Stomach smooth muscle (tissue), 2 donors: ENCODE measurements around the gene MAP3K7.
"Not testable (repeated sequence)": the region's sequence is repeated elsewhere in the genome, so short reads cannot be mapped to it uniquely, and the experiment has no call there.

Experiments
- H3K27ac ChIP-seq: one replicate; pipeline ENCODE4 v1.7.0; 2013; ENCODE audit warnings: mild to moderate bottlenecking, low read length, inconsistent platforms
- H3K27me3 ChIP-seq, 2 donors: one replicate each; pipeline ENCODE4 v1.7.0; 2013; ENCODE audit warnings: low read length in 2 of 2; ENCODE audit not compliant: insufficient read depth in 2 of 2, control insufficient read depth in 1 of 2
- H3K36me3 ChIP-seq, 2 donors: one replicate each; pipeline ENCODE4 v1.7.0; 2013; ENCODE audit warnings: low read length in 2 of 2; ENCODE audit not compliant: control insufficient read depth in 2 of 2, insufficient read depth in 2 of 2
- H3K4me1 ChIP-seq: one replicate; pipeline ENCODE4 v1.7.0; 2013; ENCODE audit warnings: low read length; ENCODE audit not compliant: control insufficient read depth, insufficient read depth
- H3K4me3 ChIP-seq, 2 donors: one replicate each; pipeline ENCODE4 v1.7.0; 2013; ENCODE audit warnings: low read length in 2 of 2
- H3K9ac ChIP-seq, 2 donors: one replicate each; pipeline ENCODE4 v1.7.0; 2013; ENCODE audit warnings: low read length in 2 of 2, mild to moderate bottlenecking in 1 of 2
- H3K9me3 ChIP-seq, 2 donors: one replicate each; pipeline ENCODE4 v1.7.0; 2013; ENCODE audit warnings: low read length in 2 of 2; ENCODE audit not compliant: control insufficient read depth in 2 of 2
- donor health status: healthy.
- donor health status: Pancreatic carcinoma.

MAP3K7 gene

DNA sequence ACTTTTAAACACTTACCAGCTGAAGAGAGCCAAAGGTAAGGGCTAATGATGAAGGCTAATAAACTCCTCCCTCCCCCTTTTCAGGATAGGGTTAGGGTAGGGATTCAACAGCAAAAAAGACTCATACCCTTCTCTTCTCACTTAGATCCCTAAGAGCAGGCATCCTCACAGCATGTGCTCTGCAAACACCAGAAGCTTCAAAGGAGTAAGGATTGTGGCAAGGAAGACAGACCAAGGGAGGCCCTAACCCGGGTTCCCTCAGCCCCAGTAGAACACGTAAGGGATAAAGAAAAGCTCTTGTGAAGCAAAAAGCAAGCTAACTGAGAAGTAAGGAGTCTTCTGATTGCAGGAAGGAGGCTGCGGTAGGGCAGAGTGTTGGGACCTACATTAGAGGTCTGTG lies 11.6 kb downstream of the MAP3K7 start:
- no peaks in the 10 kb centered on the region for H3K27me3 ChIP-seq
- no peaks in the 10 kb centered on the region for H3K36me3 ChIP-seq
- H3K4me1 ChIP-seq, result no peaks in the 10 kb centered on the region
- no peak overlapping the region for H3K27ac ChIP-seq
- H3K9ac ChIP-seq, result no peak overlapping the region
- no peak overlapping the region for H3K4me3 ChIP-seq
- H3K9me3 ChIP-seq, result no peaks in the 10 kb centered on the region

DNA sequence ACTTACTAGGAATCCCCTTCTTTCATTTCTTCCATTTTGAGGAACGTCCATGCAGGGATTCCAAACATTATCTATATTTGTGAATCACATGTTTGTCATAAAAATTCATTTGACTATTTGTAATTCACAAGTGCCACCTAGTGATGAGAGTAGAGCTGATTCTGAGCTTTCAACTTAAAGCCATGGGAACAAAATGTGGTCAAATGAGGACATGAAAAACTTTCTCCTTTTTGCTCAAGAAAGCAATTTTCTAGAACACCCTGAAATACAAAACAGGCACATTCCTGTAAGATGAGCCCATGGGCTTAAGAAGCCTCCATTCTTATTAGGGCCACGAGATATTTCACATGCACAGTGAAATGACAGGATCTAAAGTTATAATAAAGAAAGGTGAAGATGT lies 12.3 kb downstream of the MAP3K7 start:
- no peak overlapping the region for H3K9ac ChIP-seq
- H3K36me3 ChIP-seq, result no peaks in the 10 kb centered on the region
- no peak overlapping the region for H3K27ac ChIP-seq
- H3K4me1 ChIP-seq, result no peaks in the 10 kb centered on the region
- no peak overlapping the region for H3K4me3 ChIP-seq
- H3K27me3 ChIP-seq, result no peaks in the 10 kb centered on the region
- H3K9me3 ChIP-seq, result no peaks in the 10 kb centered on the region

DNA sequence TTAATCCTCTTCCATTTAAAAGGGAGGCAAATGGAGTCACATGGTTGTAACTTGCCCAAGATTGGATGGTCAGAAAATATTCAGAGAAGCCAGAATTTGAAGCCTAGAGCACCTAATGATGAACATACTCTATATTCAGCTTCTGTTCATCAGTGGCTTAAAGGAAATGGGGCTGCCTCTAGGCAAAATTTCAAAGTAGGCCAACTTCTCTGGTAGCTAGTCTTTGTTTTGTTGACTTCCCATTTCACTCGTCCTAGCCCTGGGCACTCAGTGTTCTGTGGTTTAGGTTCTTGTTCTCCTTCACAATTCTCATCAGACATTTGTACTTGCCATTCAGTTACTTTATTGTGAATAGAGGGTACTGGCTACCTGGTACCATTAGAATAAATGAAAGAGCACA lies 13.2 kb downstream of the MAP3K7 start:
- no peaks in the 10 kb centered on the region for H3K36me3 ChIP-seq
- H3K27me3 ChIP-seq, result no peaks in the 10 kb centered on the region
- H3K4me1 ChIP-seq, result no peaks in the 10 kb centered on the region
- no peak overlapping the region for H3K4me3 ChIP-seq
- H3K9me3 ChIP-seq, result no peaks in the 10 kb centered on the region
- H3K9ac ChIP-seq, result no peak overlapping the region
- H3K27ac ChIP-seq, result no peak overlapping the region

DNA sequence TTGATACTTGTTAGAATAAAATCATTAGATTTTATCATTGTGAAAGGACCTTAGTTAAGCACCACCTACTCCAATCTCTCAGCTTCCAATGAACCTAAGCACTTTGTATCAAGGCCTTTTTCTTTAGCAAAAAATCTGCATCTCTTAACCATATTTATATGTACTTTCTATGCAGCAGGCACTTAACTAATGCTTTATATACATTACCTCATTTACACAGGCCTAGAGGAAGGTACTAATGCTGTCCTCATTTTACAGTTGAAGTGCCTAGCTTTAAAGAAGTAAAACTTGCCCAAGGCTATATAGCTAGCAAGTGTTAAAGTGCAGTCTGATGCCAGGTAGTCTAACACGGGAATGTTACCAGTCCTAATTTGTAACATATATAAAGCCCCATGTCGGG lies 14.0 kb downstream of the MAP3K7 start:
- no peaks in the 10 kb centered on the region for H3K9me3 ChIP-seq
- no peaks in the 10 kb centered on the region for H3K36me3 ChIP-seq
- no peaks in the 10 kb centered on the region for H3K27me3 ChIP-seq
- H3K9ac ChIP-seq, result no peak overlapping the region
- H3K4me1 ChIP-seq, result no peaks in the 10 kb centered on the region
- no peak overlapping the region for H3K4me3 ChIP-seq
- H3K27ac ChIP-seq, result no peak overlapping the region

DNA sequence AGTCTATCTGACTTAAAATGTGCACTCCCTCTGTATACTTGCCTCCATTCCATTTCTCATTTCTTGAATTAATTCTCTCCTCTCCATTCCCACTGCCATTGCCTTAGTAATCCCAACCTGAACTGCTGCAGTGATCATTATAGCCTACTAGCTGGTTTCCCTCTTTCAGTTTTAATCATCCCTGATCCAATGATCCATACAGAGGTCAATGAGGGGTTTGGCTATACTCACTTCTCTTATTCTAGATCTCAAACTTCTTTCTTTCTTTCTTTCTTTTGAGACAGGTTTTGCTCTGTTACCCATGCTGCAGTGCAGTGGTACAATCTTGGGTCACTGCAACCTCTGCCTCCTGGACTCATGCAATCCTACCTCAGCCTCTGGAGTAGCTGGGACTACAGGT lies 17.6 kb downstream of the MAP3K7 start:
- H3K4me3 ChIP-seq, result no peak overlapping the region
- H3K27me3 ChIP-seq, result no peaks in the 10 kb centered on the region
- no peaks in the 10 kb centered on the region for H3K4me1 ChIP-seq
- no peaks in the 10 kb centered on the region for H3K9me3 ChIP-seq
- no peak overlapping the region for H3K9ac ChIP-seq
- H3K36me3 ChIP-seq, result no peaks in the 10 kb centered on the region
- H3K27ac ChIP-seq, result no peak overlapping the region

DNA sequence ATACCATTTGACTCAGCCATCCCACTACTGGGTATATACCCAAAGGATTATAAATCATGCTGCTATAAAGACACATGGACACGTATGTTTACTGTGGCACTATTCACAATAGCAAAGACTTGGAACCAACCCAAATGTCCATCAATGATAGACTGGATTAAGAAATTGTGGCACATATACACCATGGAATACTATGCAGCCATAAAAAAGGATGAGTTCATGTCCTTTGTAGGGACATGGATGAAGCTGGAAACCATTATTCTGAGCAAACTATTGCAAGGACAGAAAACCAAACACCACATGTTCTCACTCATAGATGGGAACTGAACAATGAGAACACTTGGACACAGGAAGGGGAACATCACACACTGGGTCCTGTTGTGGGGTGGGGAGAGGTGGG lies 19.2 kb downstream of the MAP3K7 start:
- H3K27me3 ChIP-seq, H3K27ac ChIP-seq, H3K36me3 ChIP-seq, H3K9ac ChIP-seq, H3K9me3 ChIP-seq, H3K4me3 ChIP-seq, H3K4me1 ChIP-seq: not testable (repeated sequence)

DNA sequence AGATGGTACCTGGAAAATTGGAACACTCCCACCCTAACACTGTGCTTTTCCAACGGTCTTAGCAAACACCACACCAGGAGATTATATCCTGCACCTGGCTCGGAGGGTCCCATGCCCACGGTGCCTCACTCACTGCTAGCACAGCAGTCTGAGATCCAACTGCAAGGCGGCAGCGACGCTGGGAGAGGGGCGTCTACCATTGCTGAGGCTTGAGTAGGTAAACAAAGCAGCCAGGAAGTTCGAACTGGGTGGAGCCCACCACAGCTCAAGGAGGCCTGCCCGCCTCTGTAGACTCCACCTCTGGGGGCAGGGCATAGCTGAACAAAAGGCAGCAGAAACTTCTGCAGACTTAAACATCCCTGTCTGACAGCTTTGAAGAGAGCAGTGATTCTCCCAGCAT lies 24.5 kb downstream of the MAP3K7 start:
- not testable (repeated sequence) for H3K4me1 ChIP-seq, H3K27ac ChIP-seq, H3K27me3 ChIP-seq, H3K4me3 ChIP-seq, H3K9ac ChIP-seq, H3K9me3 ChIP-seq
- peaks cover 11 to 12% of the 10 kb centered on the region in 2 donors for H3K36me3 ChIP-seq

DNA sequence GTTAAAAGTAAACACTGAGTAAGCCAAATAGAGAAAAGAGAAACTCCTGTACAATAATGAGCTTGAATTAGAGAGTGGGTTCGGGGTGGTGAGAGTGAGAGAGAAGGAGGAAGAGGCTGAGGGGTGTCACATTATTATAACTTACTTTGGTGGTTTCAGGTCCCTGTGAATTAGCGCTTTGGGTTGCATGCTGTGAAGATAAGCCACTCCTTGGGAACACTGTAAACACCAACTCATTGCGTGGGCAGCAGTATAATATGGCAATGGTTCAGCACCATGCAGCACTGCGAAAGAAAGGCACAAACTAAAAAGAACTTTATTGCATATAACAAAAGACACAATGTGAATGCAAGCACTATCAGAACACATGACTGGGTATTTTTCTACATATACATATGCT lies 26.9 kb downstream of the MAP3K7 start:
- Histone ChIP-seq H3K9ac (no peak overlapping the region), H3K4me1 (no peaks in the 10 kb centered on the region), H3K9me3 (no peaks in the 10 kb centered on the region), H3K27ac (no peak overlapping the region), H3K27me3 (no peaks in the 10 kb centered on the region), H3K36me3 (peaks cover 16 to 19% of the 10 kb centered on the region in 2 donors), H3K4me3 (no peak overlapping the region)

DNA sequence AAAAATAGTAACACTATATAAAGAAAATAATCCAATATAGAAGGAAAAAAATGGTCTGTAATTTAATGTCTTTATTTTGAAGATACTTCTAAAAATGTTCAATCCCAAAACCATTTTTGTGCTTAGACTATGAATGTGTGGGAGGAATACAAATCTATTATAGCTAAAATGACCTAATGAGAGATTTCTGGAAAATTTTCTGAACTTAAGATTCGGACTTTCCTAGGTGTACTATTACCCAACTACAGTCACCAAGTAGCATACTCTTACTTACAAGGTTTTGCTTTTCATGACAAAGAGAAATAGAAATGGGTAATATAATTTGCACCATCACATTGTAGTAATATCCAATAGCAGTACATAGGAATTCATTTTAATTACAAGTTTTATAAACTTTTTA lies 29.9 kb downstream of the MAP3K7 start:
- Histone ChIP-seq H3K4me1 (no peaks in the 10 kb centered on the region), H3K9ac (no peak overlapping the region), H3K9me3 (no peaks in the 10 kb centered on the region), H3K36me3 (peaks cover 21 to 32% of the 10 kb centered on the region in 2 donors), H3K27me3 (no peaks in the 10 kb centered on the region), H3K4me3 (no peak overlapping the region), H3K27ac (no peak overlapping the region)

DNA sequence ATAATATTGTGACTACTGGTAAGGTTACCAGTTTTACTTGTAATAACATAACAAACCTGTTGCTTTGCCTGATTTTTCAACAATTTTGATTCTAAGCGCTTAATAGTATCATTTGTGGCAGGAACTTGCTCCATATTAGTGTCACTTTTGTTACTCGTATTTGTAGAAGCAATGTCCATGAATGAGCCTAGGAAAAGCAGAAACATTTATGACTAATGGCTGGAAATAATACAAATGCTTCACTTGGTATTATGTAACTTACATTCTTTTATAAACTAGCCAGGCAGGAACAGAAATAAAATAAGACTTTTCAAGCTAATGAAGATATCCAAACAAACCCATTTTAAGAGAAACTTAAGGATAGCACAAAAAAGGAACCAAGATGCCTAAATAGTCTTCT lies 38.9 kb downstream of the MAP3K7 start:
- no peaks in the 10 kb centered on the region for H3K4me1 ChIP-seq
- peaks cover 40 to 46% of the 10 kb centered on the region in 2 donors for H3K36me3 ChIP-seq
- no peak overlapping the region for H3K27ac ChIP-seq
- H3K9me3 ChIP-seq, result no peaks in the 10 kb centered on the region
- H3K4me3 ChIP-seq, result no peak overlapping the region
- H3K27me3 ChIP-seq, result no peaks in the 10 kb centered on the region
- no peak overlapping the region for H3K9ac ChIP-seq

DNA sequence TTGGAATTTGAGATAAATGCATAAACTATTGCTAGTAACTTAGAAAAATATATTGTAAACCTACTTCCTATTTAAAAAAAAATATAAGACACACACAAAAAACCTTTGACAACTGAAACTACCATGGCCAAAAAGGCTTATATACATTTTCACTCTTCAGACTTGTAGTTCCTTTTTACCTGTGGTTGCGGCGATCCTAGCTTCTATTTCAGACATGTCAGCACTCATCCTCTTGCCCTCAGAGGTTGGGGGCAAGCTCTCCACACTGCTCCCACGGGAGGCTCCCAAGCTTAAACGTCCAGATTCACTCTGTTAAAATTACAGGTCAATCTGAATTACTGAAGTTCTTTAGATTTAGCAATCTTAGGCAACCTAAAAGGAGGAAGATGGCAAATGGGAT lies 39.8 kb downstream of the MAP3K7 start:
- no peak overlapping the region for H3K4me3 ChIP-seq
- no peaks in the 10 kb centered on the region for H3K9me3 ChIP-seq
- H3K4me1 ChIP-seq, result no peaks in the 10 kb centered on the region
- H3K27me3 ChIP-seq, result no peaks in the 10 kb centered on the region
- no peak overlapping the region for H3K9ac ChIP-seq
- no peak overlapping the region for H3K27ac ChIP-seq
- H3K36me3 ChIP-seq, result peaks cover 34 to 40% of the 10 kb centered on the region in 2 donors

DNA sequence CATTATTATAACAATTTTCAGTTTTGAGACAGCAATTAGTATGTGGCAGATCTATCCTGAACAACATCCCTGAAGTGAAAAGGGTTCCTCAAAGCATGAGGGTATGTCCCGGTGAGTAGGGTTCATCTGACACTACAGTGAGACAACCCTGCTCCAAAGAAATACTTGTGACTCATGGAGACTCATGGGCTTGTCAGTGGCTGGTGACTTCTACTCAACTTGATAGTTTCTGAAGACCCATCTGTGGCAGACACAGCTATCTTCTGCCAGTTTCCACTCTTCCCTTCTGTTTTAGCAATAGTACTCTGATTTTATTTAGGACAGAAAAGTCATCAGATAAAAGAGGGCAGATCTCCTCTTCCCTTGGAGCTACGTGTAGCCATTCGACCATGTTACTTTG lies 41.4 kb downstream of the MAP3K7 start:
- Histone ChIP-seq H3K9ac (no peak overlapping the region), H3K4me3 (no peak overlapping the region), H3K27ac (no peak overlapping the region), H3K27me3 (no peaks in the 10 kb centered on the region), H3K9me3 (no peaks in the 10 kb centered on the region), H3K4me1 (no peaks in the 10 kb centered on the region), H3K36me3 (peaks cover 34 to 38% of the 10 kb centered on the region in 2 donors)
